Measurements from ENCODE around the gene MMP10. TPM values are rescaled to one million over a fixed set of nuclear protein-coding genes. Genes with fewer than 3 reads are reported as not detected.

Gene MMP10
- total RNA-seq, 1 experiment from 2014 or later: not detected

GRCh38 chr11:102729849-102730815, 50.3 kb downstream of the MMP10 start:
- Histone ChIP-seq H3K9me3 (ENCODE audit: low read length) (peaks cover 4% of the 10 kb centered on the region), H3K27me3 (ENCODE audit: low read length) (no peaks in the 10 kb centered on the region), H3K9me2 (replicated peaks; ENCODE audit: insufficient read depth, low read length) (no peaks in the 10 kb centered on the region), H3K36me3 (ENCODE audit: insufficient read depth, low read length) (no peaks in the 10 kb centered on the region), H3K4me2 (ENCODE audit: low read depth, low read length, poor library complexity, severe bottlenecking) (no peak overlapping the region), H2AFZ (ENCODE audit: low read length) (no peak overlapping the region), H3K9ac (ENCODE audit: low read length) (no peak overlapping the region), H3K4me3 (ENCODE audit: low read length) (no peak overlapping the region), H3K4me1 (ENCODE audit: low read length) (no peaks in the 10 kb centered on the region), H4K20me1 (ENCODE audit: insufficient read depth, low read depth, low read length) (no peaks in the 10 kb centered on the region), H3K27ac (ENCODE audit: low read length) (no peak overlapping the region), H3K79me2 (ENCODE audit: low read length) (no peaks in the 10 kb centered on the region)
- DNase-seq: no peak

- Histone ChIP-seq H3K27ac (ENCODE audit: low read length) (no peak overlapping the region), H3K9ac (ENCODE audit: low read length) (no peak overlapping the region), H4K20me1 (ENCODE audit: insufficient read depth, low read depth, low read length) (no peaks in the 10 kb centered on the region), H3K79me2 (ENCODE audit: low read length) (no peaks in the 10 kb centered on the region), H3K27me3 (ENCODE audit: low read length) (no peaks in the 10 kb centered on the region), H3K9me3 (ENCODE audit: low read length) (peaks cover 4% of the 10 kb centered on the region), H3K36me3 (ENCODE audit: insufficient read depth, low read length) (no peaks in the 10 kb centered on the region), H2AFZ (ENCODE audit: low read length) (no peak overlapping the region), H3K4me1 (ENCODE audit: low read length) (no peaks in the 10 kb centered on the region), H3K4me2 (ENCODE audit: low read depth, low read length, poor library complexity, severe bottlenecking) (no peak overlapping the region), H3K9me2 (replicated peaks; ENCODE audit: insufficient read depth, low read length) (no peaks in the 10 kb centered on the region), H3K4me3 (ENCODE audit: low read length) (no peak overlapping the region)
- no peak for DNase-seq
Observed at GRCh38 chr11:102727890-102728289, 52.5 kb downstream of the MMP10 start.

GRCh38 chr11:102724904-102725500, 55.4 kb downstream of the MMP10 start, which contains the start of gene MMP8:
TSS of gene MMP8 (minus strand) at chr11:102724954. CDS start at chr11:102724855, 99 bp downstream.
- Histone ChIP-seq H3K4me3 (ENCODE audit: low read length) (no peak within 1 kb of the TSS), H3K36me3 (ENCODE audit: insufficient read depth, low read length) (no peaks in the 10 kb centered on the region), H3K9me3 (ENCODE audit: low read length) (no peaks in the 10 kb centered on the region), H3K27me3 (ENCODE audit: low read length) (no peaks in the 10 kb centered on the region), H4K20me1 (ENCODE audit: insufficient read depth, low read depth, low read length) (no peaks in the 10 kb centered on the region), H3K9ac (ENCODE audit: low read length) (no peak within 1 kb of the TSS), H3K9me2 (replicated peaks; ENCODE audit: insufficient read depth, low read length) (no peaks in the 10 kb centered on the region), H3K79me2 (ENCODE audit: low read length) (no peaks in the 10 kb centered on the region), H2AFZ (ENCODE audit: low read length) (no peak within 1 kb of the TSS), H3K4me2 (ENCODE audit: low read depth, low read length, poor library complexity, severe bottlenecking) (no peak within 1 kb of the TSS), H3K27ac (ENCODE audit: low read length) (no peak within 1 kb of the TSS), H3K4me1 (ENCODE audit: low read length) (no peaks in the 10 kb centered on the region)
- no peak for DNase-seq

- Histone ChIP-seq H2AFZ (ENCODE audit: low read length) (no peak overlapping the region), H3K79me2 (ENCODE audit: low read length) (no peaks in the 10 kb centered on the region), H3K27me3 (ENCODE audit: low read length) (no peaks in the 10 kb centered on the region), H3K4me3 (ENCODE audit: low read length) (no peak overlapping the region), H4K20me1 (ENCODE audit: insufficient read depth, low read depth, low read length) (no peaks in the 10 kb centered on the region), H3K36me3 (ENCODE audit: insufficient read depth, low read length) (no peaks in the 10 kb centered on the region), H3K9me2 (replicated peaks; ENCODE audit: insufficient read depth, low read length) (no peaks in the 10 kb centered on the region), H3K27ac (ENCODE audit: low read length) (no peak overlapping the region), H3K9ac (ENCODE audit: low read length) (no peak overlapping the region), H3K9me3 (ENCODE audit: low read length) (no peaks in the 10 kb centered on the region), H3K4me2 (ENCODE audit: low read depth, low read length, poor library complexity, severe bottlenecking) (no peak overlapping the region), H3K4me1 (ENCODE audit: low read length) (no peaks in the 10 kb centered on the region)
- DNase-seq: no peak
Observed at GRCh38 chr11:102722821-102723220, 57.6 kb downstream of the MMP10 start.

Other genes starting within 250 kb of the MMP10 start
- gene MMP7, start 249.9 kb downstream of the MMP10 start, total RNA-seq (2014; rRNA removed; shearing (Covaris generic); ENCODE audit: low replicate concordance): 0.34 TPM in 1 of 2 replicates, not detected in the other
- gene MMP20, start 155.3 kb downstream of the MMP10 start, total RNA-seq (2014; rRNA removed; shearing (Covaris generic); ENCODE audit: low replicate concordance): not detected in 2 replicates
- gene MMP27, start 74.9 kb downstream of the MMP10 start, total RNA-seq (2014; rRNA removed; shearing (Covaris generic); ENCODE audit: low replicate concordance): not detected in 2 replicates
- gene MMP8, start 55.7 kb downstream of the MMP10 start, total RNA-seq (2014; rRNA removed; shearing (Covaris generic); ENCODE audit: low replicate concordance): not detected in 2 replicates
- gene MMP1, start 17.5 kb upstream of the MMP10 start, total RNA-seq (2014; rRNA removed; shearing (Covaris generic); ENCODE audit: low replicate concordance): not detected in 2 replicates
- not detected in 2 replicates for gene MMP3, start 63.0 kb upstream of the MMP10 start, total RNA-seq (2014; rRNA removed; shearing (Covaris generic); ENCODE audit: low replicate concordance)
- not detected in 2 replicates for gene MMP12, start 94.4 kb upstream of the MMP10 start, total RNA-seq (2014; rRNA removed; shearing (Covaris generic); ENCODE audit: low replicate concordance)
- gene MMP13, start 175.1 kb upstream of the MMP10 start, total RNA-seq (2014; rRNA removed; shearing (Covaris generic); ENCODE audit: low replicate concordance): not detected in 2 replicates